Esophagus squamous epithelium (tissue), 4 donors: ENCODE results near the gene OVCA2.

Experiments used
- POLR2A ChIP-seq, 4 donors: fragments of 450-650 bp; IDR thresholded peaks; one replicate each; pipeline ENCODE4 v1.6.1; 2017; ENCODE audit warnings: antibody characterized with exemption in 4 of 4, mild to moderate bottlenecking in 4 of 4, moderate library complexity in 3 of 4
- TF ChIP-seq, protein P1 (sequence below), 6 experiments: fragments of 450-650 bp in 4 of 6; fragments of 200-600 bp in 2 of 6; sonication (generic) in 2 of 6; IDR thresholded peaks; one replicate each; pipeline ENCODE4 v1.5.1; 2016 to 2019; ENCODE audit warnings: antibody characterized with exemption in 6 of 6, mild to moderate bottlenecking in 4 of 6, moderate library complexity in 4 of 6

DNA sequence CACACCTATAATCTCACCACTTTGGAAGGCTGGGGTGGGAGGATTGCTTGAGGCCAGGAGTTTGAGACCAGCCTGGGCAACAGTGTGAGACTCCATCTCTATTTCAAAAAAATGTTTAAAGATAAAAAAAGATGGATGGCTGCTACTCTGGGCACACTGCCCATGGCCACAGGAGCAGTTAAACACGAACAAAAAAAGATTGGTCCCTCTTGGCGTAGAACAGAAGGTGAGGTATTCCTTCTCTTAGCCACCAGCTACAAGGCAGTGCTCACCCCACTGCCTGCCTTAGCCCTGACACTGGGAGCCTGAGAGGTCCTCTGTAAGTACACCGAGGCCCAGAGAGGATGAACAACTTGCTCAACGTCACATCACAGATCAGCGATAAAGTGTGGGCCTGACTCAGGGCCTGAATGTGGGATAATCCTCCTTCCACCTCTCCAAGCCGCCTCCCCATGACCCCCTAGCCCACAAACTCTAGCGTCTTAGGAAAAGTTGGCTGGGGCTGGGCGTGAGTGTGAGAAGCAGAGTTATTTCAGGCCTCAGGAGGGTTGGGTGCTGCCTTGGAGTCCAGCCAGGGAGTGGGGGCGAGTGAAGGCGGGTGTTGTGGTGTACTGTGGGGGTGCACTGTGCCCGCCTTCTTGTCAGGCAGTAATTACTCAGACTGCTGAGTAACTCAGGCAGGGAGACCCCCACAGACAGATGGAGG is 14.1 kb upstream of the OVCA2 start:
- TF ChIP-seq, protein P1, sequence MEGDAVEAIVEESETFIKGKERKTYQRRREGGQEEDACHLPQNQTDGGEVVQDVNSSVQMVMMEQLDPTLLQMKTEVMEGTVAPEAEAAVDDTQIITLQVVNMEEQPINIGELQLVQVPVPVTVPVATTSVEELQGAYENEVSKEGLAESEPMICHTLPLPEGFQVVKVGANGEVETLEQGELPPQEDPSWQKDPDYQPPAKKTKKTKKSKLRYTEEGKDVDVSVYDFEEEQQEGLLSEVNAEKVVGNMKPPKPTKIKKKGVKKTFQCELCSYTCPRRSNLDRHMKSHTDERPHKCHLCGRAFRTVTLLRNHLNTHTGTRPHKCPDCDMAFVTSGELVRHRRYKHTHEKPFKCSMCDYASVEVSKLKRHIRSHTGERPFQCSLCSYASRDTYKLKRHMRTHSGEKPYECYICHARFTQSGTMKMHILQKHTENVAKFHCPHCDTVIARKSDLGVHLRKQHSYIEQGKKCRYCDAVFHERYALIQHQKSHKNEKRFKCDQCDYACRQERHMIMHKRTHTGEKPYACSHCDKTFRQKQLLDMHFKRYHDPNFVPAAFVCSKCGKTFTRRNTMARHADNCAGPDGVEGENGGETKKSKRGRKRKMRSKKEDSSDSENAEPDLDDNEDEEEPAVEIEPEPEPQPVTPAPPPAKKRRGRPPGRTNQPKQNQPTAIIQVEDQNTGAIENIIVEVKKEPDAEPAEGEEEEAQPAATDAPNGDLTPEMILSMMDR (IDR thresholded peaks at IDR 0.05): no peak
- no peak for TF ChIP-seq POLR2A (IDR thresholded peaks at IDR 0.05)
